ENCODE data around the gene TDRD7. TPM values are rescaled to one million over a fixed set of nuclear protein-coding genes. Genes with fewer than 3 reads are reported as not detected.

The TDRD7 gene, protein sequence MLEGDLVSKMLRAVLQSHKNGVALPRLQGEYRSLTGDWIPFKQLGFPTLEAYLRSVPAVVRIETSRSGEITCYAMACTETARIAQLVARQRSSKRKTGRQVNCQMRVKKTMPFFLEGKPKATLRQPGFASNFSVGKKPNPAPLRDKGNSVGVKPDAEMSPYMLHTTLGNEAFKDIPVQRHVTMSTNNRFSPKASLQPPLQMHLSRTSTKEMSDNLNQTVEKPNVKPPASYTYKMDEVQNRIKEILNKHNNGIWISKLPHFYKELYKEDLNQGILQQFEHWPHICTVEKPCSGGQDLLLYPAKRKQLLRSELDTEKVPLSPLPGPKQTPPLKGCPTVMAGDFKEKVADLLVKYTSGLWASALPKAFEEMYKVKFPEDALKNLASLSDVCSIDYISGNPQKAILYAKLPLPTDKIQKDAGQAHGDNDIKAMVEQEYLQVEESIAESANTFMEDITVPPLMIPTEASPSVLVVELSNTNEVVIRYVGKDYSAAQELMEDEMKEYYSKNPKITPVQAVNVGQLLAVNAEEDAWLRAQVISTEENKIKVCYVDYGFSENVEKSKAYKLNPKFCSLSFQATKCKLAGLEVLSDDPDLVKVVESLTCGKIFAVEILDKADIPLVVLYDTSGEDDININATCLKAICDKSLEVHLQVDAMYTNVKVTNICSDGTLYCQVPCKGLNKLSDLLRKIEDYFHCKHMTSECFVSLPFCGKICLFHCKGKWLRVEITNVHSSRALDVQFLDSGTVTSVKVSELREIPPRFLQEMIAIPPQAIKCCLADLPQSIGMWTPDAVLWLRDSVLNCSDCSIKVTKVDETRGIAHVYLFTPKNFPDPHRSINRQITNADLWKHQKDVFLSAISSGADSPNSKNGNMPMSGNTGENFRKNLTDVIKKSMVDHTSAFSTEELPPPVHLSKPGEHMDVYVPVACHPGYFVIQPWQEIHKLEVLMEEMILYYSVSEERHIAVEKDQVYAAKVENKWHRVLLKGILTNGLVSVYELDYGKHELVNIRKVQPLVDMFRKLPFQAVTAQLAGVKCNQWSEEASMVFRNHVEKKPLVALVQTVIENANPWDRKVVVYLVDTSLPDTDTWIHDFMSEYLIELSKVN
- total RNA-seq: 15.0 TPM
- polyA plus RNA-seq (ENCODE audit: insufficient read depth, low read depth, low replicate concordance): 7.8 TPM
- long read RNA-seq, donor 1: 0 reads
- long read RNA-seq, donor 2, partial matches to known transcripts: 0 of 1 reads
- long read RNA-seq, donor 2, other reads (novel, unspliced or antisense): 0 of 1 reads
- long read RNA-seq, donor 3, partial matches to known transcripts: 7 of 7 reads
- long read RNA-seq, donor 3, other reads (novel, unspliced or antisense): 0 of 7 reads
- long read RNA-seq, donor 4, partial matches to known transcripts: 0 of 2 reads
- long read RNA-seq, donor 4, other reads (novel, unspliced or antisense): 0 of 2 reads
- long read RNA-seq, donor 5: 0 reads
- long read RNA-seq, donor 6, partial matches to known transcripts: 0 of 1 reads
- long read RNA-seq, donor 6, other reads (novel, unspliced or antisense): 0 of 1 reads
- long read RNA-seq, donor 7, transcript TDRD7-201 (17 exons, 3,834 nt): major isoform, 13 of 22 reads
- long read RNA-seq, donor 7, partial matches to known transcripts: 5 of 22 reads
- long read RNA-seq, donor 7, other reads (novel, unspliced or antisense): 4 of 22 reads
- long read RNA-seq, donor 8: 0 reads
- long read RNA-seq, donor 9: 0 reads
- long read RNA-seq, donor 10, partial matches to known transcripts: 0 of 2 reads
- long read RNA-seq, donor 10, other reads (novel, unspliced or antisense): 0 of 2 reads

DNA sequence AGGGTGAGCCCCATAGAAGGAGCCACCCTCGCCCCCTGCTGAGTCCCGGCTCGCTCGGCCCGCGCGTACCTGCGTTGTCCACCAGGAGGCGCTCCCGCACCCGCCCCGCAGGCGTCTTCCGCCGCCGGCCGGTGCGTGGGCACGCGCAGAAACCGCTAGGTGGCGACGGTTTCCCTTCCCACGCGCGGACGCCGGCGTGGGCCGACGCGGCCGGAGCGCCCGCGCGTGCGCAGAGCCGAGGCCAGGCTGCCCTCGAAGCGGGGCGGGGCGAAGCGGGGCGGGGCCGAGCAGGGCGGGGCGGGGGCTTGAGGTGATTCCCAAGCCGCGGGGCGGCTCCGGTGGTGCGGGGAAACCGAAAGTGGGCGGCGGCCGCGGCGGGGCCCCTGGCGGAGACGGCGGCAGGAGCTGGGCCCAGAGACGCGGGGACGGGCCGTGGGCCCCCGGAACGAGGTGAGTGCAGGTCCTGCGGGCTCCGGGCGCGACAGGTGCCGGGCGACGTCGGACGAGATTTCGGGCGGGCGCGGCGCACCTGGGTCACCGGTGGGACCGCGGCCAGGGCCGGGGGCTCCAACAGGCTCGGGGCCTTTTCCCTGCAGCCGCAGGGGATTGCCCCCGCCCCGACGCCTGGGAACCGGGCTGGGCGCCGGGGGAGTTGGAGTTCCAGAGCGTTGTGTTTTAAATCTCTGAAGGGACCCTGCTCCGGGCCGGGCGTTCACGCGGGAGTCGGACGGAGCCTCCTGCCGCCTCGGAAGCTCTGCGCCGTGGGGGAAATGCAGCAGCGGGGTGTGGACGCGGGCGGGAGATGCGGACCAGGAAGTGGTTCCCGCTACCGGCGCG, at the start of gene TDRD7:
TDRD7 (plus strand) TSS at position 308 of the 837 bp plus-strand sequence. CDS start 16,370 bp downstream, outside the sequence.
- Histone ChIP-seq H3K9ac (ENCODE audit: low read length in 3 of 3) (peak within 1 kb of the TSS; percentile 37 to 58 (median 58)), H3K27ac (ENCODE audit: low read depth in 2 of 2, low read length in 2 of 2) (peak within 1 kb of the TSS; percentile 52 to 55), H3K4me1 (ENCODE audit: control insufficient read depth in 2 of 3, insufficient read depth in 2 of 3, low read depth in 1 of 3, low read length in 3 of 3) (peaks cover 0 to 5% (median 3%) of the 10 kb centered on the region in 3 donors), H3K27me3 (ENCODE audit: control insufficient read depth, insufficient read depth, low read length) (no peaks in the 10 kb centered on the region), H3K4me3 (ENCODE audit: low read length in 3 of 3) (peak within 1 kb of the TSS; percentile 74 to 83 (median 78)), H3K36me3 (ENCODE audit: control insufficient read depth in 2 of 3, insufficient read depth in 3 of 3, low read length in 3 of 3) (no peaks in the 10 kb centered on the region), H3K9me3 (ENCODE audit: control insufficient read depth in 2 of 3, insufficient read depth in 1 of 3, low read length in 3 of 3) (no peaks in the 10 kb centered on the region)
- FAIRE-seq (no peak), DNase-seq (peak; percentile 82 to 95 (median 87))
- intact Hi-C loops (cut with DNase I): no loop called here
- TF ChIP-seq, protein P1, sequence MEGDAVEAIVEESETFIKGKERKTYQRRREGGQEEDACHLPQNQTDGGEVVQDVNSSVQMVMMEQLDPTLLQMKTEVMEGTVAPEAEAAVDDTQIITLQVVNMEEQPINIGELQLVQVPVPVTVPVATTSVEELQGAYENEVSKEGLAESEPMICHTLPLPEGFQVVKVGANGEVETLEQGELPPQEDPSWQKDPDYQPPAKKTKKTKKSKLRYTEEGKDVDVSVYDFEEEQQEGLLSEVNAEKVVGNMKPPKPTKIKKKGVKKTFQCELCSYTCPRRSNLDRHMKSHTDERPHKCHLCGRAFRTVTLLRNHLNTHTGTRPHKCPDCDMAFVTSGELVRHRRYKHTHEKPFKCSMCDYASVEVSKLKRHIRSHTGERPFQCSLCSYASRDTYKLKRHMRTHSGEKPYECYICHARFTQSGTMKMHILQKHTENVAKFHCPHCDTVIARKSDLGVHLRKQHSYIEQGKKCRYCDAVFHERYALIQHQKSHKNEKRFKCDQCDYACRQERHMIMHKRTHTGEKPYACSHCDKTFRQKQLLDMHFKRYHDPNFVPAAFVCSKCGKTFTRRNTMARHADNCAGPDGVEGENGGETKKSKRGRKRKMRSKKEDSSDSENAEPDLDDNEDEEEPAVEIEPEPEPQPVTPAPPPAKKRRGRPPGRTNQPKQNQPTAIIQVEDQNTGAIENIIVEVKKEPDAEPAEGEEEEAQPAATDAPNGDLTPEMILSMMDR (IDR thresholded peaks at IDR 0.05; ENCODE audit: borderline replicate concordance, extremely low read depth, insufficient read depth): peak; percentile 97

DNA sequence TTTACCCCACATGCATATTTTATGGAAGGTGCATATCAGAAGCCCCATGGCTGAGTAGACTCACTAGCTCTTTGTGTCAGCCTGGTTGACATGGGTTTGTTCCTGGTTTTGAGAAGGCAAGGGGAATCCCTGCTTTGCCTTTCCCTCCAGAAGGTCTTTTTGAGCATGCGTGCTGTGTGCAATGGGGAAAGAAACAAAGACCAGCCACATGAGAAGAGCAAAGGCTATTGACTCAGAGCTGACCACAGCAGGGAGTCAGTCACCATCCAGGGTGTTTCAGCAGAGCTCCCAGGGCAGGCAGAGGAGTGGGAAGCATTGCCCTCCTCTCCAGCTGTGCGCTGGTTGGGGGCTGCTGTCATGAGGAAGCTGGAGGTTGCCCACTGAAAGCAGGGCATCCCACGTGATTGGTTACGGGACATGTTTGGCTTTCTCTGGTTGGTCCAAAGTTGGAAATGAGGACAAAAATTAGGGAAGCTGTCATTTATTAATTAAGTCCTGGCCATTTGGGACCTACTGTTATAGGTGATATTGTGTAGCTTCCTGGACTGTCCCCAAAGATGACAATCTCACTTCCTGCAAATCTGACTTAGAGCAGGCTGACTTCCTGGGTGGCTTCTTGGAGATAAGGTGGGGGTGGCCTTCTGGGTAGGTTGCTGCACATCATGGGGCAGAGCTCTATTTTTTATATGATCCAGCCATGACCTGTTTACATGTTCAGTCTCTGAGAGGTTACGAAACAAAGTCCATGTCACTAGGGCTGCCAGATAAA, 48.9 kb upstream of the TDRD7 start:
- Histone ChIP-seq H3K27me3 (ENCODE audit: control insufficient read depth, insufficient read depth, low read length) (no peaks in the 10 kb centered on the region), H3K4me1 (ENCODE audit: control insufficient read depth in 2 of 3, insufficient read depth in 2 of 3, low read depth in 1 of 3, low read length in 3 of 3) (no peaks in the 10 kb centered on the region), H3K9me3 (ENCODE audit: control insufficient read depth in 2 of 3, insufficient read depth in 1 of 3, low read length in 3 of 3) (no peaks in the 10 kb centered on the region), H3K27ac (ENCODE audit: low read depth in 2 of 2, low read length in 2 of 2) (no peak overlapping the region), H3K4me3 (ENCODE audit: low read length in 3 of 3) (no peak overlapping the region), H3K9ac (ENCODE audit: low read length in 3 of 3) (no peak overlapping the region), H3K36me3 (ENCODE audit: control insufficient read depth in 2 of 3, insufficient read depth in 3 of 3, low read length in 3 of 3) (peaks cover 0 to 6% (median 3%) of the 10 kb centered on the region in 3 donors)
- FAIRE-seq (no peak), DNase-seq (no peak)
- intact Hi-C loops (cut with DNase I): no loop called here
- TF ChIP-seq, protein P1 (IDR thresholded peaks at IDR 0.05; ENCODE audit: borderline replicate concordance, extremely low read depth, insufficient read depth): no peak
